ENCODE data around the gene CCDC194. TPM values are rescaled to one million over a fixed set of nuclear protein-coding genes. Genes with fewer than 3 reads are reported as not detected.
A peak's percentile ranks its signal among the peaks of the same experiment; 100 is the strongest.

The CCDC194 gene
- total and polyA plus RNA-seq, 2 of the 13 experiments (the other 11 are each of a cell fraction or from before 2014, with no cell fraction given), result 0.13 to 0.21 TPM

- Histone ChIP-seq H3K27ac (ENCODE audit: extremely low read length, insufficient read depth, low read length) (no peak overlapping the region), H3K36me3 (replicated peaks in 1 of 2; ENCODE audit: control insufficient read depth in 1 of 2, insufficient read depth in 2 of 2, low read length in 2 of 2) (no peaks in the 10 kb centered on the region), H3K27me3 (ENCODE audit: control insufficient read depth in 1 of 2, insufficient read depth in 2 of 2, low read length in 2 of 2) (peaks cover 1 to 28% of the 10 kb centered on the region in 2 experiments; a peak in 3 of 5 replicates), H3K4me3 (replicated peaks in 1 of 3; ENCODE audit: insufficient read depth in 1 of 3, low read depth in 2 of 3, low read length in 3 of 3) (no peak overlapping the region), H3K79me2 (ENCODE audit: insufficient read depth, low read length) (no peaks in the 10 kb centered on the region), H3K9me3 (ENCODE audit: low read length) (no peaks in the 10 kb centered on the region), H2AFZ (ENCODE audit: low read length) (no peak overlapping the region), H3K9ac (ENCODE audit: insufficient read depth, low read depth, low read length) (no peak overlapping the region), H3K4me1 (ENCODE audit: insufficient read depth, low read length) (peaks cover 19% of the 10 kb centered on the region; the same call in 1 of the 2 replicates), H3K4me2 (ENCODE audit: low read depth, low read length) (no peak overlapping the region), H4K20me1 (ENCODE audit: insufficient read depth, low read length) (no peaks in the 10 kb centered on the region)
- no peak for ATAC-seq
- TF ChIP-seq CREB1 (IDR thresholded peaks at IDR 0.05) (peak; percentile 99), CREB1 (CRISPR knock-in tag; IDR thresholded peaks at IDR 0.05) (0 out of 2 replicates have a peak, but pooled peaks have one; percentile 24), BCL6 (CRISPR knock-in tag; IDR thresholded peaks at IDR 0.05) (no peak), KLF13 (CRISPR knock-in tag; IDR thresholded peaks at IDR 0.05) (no peak), ZHX2 (IDR thresholded peaks at IDR 0.05; ENCODE audit: low read depth) (peak; percentile 85; the same call in 1 of the 2 replicates), ZHX2 (CRISPR knock-in tag; IDR thresholded peaks at IDR 0.05; ENCODE audit: borderline replicate concordance) (no peak), TCF7L2 (IDR thresholded peaks at IDR 0.05; ENCODE audit: low read depth, low read length) (no peak), HOXA3 (CRISPR knock-in tag; IDR thresholded peaks at IDR 0.05) (peak; percentile 97), ZSCAN29 (CRISPR knock-in tag; conservative IDR thresholded peaks at IDR 0.05) (no peak), ATF1 (CRISPR knock-in tag; IDR thresholded peaks at IDR 0.05) (peak; percentile 75), ZHX1 (CRISPR knock-in tag; IDR thresholded peaks at IDR 0.05; ENCODE audit: low read depth) (peak; percentile 99), CREM (IDR thresholded peaks at IDR 0.05) (peak; percentile 64; the same call in 1 of the 2 replicates), CREM (CRISPR knock-in tag; IDR thresholded peaks at IDR 0.05) (0 out of 2 replicates have a peak, but pooled peaks have one; percentile 16), ZBTB21 (CRISPR knock-in tag; IDR thresholded peaks at IDR 0.05) (peak; percentile 98), ATF7 (IDR thresholded peaks at IDR 0.05) (peak; percentile 98), ATF7 (CRISPR knock-in tag; IDR thresholded peaks at IDR 0.05) (no peak)
- 56% methylated on average over 41 of the region's 45 CpGs for WGBS (ENCODE audit: low lambda C conversion rate)
- POLR2A ChIA-PET, result no interaction called here
- CTCF ChIA-PET (ENCODE audit: low intra/inter-chr PET ratio, low total read pairs), result no interaction called here
- in situ Hi-C loops (cut with HindIII; ENCODE audit: extremely low pct_ligation_motif_present, low pct_unique_long_range_greater_than_20kb), result no loop called here
- FAIRE-seq, result no peak
- no TSS peak for BruUV-seq (replicated peaks)
- intact Hi-C loops (cut with micrococcal nuclease; ENCODE audit: unreplicated experiment), result no loop called here
- no peak for DNase-seq (ENCODE audit: low spot score)
Measured at GRCh38 chr19:17351815-17352435, 42.1 kb downstream of the CCDC194 start.
